HS-5 (cell line): ENCODE results near the gene AAR2.
A peak's percentile ranks its signal among the peaks of the same experiment; 100 is the strongest.

Source experiments
- DNase-seq: peaks from one replicate; pipeline ENCODE4 v3.0.0-alpha.2; 2012; ENCODE audit warnings: low read depth

Gene AAR2, protein sequence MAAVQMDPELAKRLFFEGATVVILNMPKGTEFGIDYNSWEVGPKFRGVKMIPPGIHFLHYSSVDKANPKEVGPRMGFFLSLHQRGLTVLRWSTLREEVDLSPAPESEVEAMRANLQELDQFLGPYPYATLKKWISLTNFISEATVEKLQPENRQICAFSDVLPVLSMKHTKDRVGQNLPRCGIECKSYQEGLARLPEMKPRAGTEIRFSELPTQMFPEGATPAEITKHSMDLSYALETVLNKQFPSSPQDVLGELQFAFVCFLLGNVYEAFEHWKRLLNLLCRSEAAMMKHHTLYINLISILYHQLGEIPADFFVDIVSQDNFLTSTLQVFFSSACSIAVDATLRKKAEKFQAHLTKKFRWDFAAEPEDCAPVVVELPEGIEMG

DNA sequence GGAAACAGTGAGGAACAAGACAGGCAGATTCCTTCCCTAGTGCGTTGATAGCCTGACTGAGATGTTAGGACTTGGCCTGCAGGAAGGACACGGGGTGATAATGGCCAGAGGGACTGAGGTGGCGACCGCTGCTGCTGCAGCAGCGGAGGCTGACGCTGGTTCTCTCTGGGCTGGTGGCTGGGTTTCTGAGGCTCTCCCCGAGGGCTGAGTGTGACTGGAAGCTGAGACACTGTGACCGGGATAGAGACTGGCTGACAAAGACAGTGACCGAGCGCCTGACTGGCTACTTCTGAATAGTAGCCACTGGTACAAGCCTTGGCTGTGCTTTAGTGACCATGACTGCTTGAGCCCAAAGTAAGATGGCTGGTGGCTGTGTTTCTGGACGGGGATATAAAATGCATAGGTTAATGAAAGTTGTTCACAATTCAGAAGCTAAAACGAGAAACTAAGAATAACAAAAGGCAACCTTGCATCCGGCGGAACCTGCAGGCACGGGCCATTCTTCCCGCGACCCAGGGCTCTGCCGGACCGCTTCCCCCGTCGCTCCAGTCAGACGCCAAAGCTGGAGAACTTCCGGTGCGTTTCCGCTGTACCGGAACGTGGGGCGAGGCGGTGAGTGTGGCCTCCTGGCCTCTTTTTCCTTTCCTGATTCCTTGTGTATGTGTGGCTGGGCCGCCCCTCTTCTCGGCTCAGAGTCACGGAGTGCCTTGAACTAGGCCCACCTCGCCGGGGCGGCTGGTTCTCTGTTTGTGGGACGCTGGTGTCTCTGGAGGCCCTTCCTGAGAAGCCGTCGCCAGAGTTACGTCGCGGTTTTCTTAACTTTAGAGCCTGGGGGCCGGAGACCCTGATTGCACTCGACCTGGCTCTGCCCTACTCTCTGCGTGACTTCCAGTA is at the start of gene AAR2:
Gene AAR2, plus strand, starts transcription at position 587 of the 894 bp plus-strand sequence. CDS start 3,391 bp downstream, outside the sequence.
- DNase-seq, result peak; percentile 40

DNA sequence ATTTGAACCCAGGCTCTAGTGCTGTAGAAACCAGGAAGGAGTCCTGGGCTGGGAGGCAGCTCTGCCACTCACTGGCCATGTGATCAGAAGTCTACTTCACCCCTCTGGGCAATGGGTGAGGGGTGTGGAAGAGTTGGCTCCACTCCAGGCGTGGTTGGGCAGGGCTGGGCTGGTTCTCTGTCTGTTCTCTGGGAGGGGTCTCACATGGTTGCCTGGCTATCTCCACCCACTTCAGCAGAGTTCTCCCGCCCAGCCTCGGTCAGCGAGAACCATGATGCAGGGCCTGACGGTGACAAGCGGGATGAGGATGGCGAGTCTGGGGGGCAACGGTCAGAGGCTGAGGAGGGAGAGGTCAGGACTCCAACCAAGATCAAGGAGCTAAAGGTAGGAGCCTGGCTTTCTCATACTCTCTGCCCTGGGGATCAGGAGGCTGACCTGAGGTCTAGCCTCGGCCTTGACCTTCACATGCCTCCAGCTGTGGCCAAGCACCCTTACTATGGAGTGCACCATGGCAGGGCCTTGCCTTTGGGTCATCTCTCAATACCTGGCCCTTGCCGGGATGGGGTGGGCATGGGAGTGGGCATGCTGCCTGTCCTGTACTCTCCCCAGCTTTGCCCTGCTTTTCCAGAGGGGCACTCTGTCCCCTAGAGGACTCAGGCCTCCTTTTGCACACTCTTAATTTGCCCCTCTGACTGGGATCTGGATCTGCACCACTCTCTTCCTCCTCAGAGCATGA is 42.1 kb upstream of the AAR2 start:
- DNase-seq, result no peak

- DNase-seq, result no peak
Measured at GRCh38 chr20:36196676-36197075, 39.6 kb upstream of the AAR2 start.

GRCh38 chr20:36197271-36197670 is 39.0 kb upstream of the AAR2 start:
- no peak for DNase-seq

- peak; percentile 54 for DNase-seq
Measured at GRCh38 chr20:36199345-36200257, 36.7 kb upstream of the AAR2 start.

DNA sequence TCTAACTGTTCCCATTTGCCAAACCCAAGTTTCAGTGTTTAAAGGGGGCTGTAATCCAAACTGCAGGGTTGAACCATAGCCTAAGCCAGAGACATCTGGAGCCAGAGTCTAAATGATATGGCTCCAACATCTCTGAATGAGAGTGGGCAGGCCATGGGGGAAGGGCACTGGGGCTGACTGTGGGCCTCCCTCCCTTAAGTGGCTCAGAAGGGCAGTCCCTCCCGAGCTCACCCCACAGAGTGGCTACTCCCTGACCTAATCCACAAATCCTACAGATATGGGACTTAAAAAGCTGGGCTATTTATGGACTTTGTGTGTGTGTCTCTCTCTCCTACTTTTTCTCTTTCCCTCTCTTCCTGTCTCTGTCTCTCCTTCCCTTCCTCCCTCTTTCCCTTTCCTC is 35.8 kb upstream of the AAR2 start:
- DNase-seq, result no peak

- no peak for DNase-seq
Measured at GRCh38 chr20:36201198-36201597, 35.1 kb upstream of the AAR2 start.

- no peak for DNase-seq
Measured at GRCh38 chr20:36202891-36203338, 33.4 kb upstream of the AAR2 start.

DNA sequence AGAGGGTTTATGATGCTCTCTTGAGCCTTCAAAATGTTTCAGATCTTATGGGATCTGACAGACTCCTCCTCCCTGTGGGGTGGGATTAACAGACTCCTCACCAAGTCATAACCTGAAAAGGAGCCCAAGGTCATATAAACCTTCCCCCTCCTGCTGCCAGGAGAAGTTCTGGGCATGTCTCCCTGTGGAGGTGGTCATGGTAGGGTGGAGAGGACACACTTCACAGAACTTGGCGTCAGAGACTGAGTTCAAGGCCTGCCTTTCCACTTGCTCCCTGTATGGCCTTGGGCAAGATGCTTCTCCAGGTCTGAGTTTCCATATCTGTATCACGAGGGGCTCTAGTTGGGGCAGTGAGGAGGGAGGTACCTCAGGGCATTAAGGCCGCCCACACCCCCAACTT is 32.4 kb upstream of the AAR2 start:
- DNase-seq, result no peak

DNA sequence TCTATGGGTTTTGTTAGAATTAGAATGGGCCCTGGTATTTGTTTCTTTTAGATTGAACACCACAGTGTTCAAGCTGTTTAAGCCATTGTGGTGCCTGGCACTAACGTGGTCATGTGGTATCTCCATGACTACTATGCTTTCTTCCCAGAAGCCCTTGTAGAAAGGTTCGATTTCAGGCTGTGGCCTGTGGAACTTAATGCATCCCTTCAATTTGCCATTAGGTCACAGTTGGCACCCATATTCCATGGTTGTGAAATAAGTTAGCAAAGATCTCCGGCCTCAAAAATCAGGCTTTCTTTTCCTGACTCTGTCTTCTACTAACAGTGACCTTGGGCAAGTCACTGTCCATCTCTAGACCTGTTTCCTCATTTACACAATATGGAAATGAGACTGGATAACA is 31.3 kb upstream of the AAR2 start:
- no peak for DNase-seq

GRCh38 chr20:36206068-36206467 is 30.2 kb upstream of the AAR2 start:
- DNase-seq, result no peak

GRCh38 chr20:36206641-36207040 is 29.6 kb upstream of the AAR2 start:
- no peak for DNase-seq

DNA sequence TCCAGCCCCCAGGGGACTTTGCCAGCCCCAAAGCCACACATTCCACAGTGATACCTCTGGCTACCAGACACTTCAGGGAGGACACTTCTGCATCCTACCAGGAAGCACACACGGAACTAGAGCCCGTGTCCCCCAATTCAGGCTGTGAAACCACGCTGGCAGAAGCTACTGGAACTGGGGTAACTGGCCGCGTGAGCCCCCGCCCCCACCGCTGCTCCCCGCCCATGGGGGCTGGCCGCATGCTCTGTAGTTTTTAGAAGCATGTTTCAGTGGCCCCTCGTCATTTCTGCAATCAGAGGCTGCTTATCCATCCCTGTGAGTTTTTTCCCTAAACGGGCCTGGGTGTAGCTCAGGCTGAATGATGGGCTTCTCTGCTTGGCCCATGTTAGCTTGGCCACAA is 28.7 kb upstream of the AAR2 start:
- no peak for DNase-seq

GRCh38 chr20:36208257-36208656 is 28.0 kb upstream of the AAR2 start:
- DNase-seq, result no peak

DNA sequence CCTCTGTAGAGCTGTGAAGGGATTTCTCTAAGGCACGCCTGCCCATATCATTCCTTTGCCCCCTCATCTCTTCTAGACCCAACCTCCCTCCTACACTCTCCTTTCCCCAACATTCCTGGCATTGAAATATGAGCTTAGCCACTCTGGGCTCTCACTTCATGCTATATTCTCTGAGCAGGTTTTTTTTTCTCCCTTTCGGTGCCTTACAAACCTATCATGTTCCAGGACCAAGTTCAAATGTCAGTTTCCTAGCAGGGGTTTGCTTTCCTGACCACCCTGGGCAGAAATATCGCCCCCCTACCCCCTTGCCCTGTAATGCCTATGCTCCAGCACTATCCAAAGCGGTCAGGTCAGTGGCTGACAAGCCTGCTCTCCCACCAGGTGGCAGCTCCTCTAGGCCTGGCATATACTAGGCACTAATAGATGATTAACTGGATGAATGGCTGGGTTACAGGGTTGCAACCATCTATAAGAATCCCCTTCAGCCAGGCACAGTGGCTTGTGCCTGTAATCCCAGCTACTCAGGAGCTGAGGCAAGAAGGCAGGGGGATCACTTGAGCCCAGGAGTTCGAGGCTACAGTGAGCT is 25.7 kb upstream of the AAR2 start:
- DNase-seq, result no peak

DNA sequence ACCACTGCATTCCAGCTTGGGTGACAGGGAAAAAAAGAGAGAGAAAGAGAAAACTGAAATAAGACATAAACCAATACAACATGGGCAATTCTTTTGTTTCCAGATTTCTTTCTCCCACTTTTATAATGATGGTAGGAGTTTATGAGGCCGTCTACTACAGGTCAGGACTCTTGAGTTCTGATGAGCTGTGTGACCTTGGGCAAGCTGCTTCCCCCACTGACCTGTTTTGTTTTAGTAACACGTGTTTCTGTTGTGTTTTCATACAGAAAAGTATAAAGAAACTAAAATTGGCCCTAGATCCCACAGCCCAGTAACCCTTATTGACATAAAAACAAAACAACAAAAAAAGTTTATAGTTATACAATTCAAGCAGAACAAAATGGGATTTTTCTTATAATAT is 22.9 kb upstream of the AAR2 start:
- no peak for DNase-seq

DNA sequence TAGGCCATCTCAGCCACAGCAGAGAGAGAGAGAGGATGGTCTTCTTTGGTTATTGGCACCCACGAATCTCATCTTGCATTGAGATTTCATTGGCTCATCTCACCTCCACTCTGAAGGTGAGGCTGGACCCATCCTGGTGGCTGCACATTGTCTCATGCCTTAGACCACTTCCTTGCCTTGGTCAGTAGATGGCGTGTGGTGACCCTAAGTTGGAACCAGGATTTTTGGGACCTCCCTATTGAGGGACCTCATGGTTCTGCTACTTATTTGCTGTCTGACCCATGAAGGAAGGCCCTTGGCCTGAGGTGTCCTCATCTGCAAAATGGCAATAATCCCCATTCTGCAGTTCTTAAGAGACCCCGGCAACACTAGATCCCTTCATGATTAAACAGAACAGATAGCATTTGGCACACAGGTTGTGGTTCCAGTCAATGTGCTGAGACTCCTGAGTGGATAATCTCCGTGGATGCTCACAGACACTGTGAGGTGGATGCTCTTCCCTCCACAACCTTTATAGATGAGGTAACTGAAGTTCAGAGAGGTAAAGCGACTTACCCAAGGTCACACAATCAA is 21.5 kb upstream of the AAR2 start:
- no peak for DNase-seq

- DNase-seq, result no peak
Measured at GRCh38 chr20:36215778-36216177, 20.5 kb upstream of the AAR2 start.

DNA sequence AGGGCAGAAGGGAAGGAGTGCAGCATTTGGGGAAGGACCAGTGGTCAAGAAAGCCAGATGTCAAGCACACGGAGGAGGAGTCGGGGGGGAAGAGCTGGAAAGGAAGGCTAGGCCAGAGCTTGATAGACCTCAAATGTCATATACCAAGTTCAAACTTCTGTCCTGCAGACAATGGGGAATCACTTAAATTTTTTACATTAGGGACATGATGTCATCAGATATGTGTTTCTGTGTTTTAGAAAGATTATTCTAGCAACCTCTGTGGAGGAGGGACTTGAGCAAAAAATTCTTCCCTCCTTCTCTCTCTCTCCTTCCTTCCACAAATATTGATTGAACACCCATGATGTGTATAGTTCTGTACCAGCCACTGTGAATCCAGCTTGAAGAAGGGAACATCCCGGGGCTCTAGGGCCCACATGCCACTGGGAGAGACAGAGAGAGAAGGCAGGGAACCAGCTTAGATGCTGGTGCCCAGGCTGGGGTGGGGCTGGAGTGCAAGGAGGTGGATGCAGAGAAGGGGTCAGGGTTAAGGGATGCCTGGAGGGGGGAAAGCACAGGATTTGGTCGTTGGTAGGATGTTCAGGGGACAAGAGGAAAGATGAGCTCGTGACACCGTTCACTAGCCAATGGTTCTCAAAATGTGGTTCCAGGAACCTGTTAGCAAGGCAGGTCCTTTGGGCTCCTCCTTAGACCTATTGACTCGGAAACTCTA is 19.8 kb upstream of the AAR2 start:
- no peak for DNase-seq

DNA sequence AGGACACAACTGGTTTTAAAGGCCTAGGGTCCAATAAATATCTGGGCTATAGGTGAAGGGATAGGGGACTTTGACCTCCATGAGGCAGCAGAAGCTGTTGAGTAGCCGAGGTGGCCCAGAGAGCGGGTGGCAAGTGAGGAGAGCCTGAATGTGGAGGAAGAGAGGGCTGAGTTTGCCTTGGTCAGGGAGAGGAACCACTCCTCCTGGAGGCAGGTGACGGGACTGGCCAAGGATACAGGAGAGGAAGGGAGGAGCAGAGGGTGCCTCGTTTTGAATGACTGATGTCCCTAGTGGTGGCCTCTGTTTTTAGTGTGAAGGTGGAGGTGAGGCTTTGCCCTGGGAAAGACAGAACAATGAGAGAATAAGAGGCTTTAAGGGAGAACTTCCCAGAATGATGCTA is 19.1 kb upstream of the AAR2 start:
- no peak for DNase-seq
